ENCODE data around the gene CAMK2B. TPM values are rescaled to one million over a fixed set of nuclear protein-coding genes. Genes with fewer than 3 reads are reported as not detected.

CAMK2B gene
- 0.15 to 0.28 TPM (median 0.20 TPM) in 5 replicates for total RNA-seq (2022; extraction: Qiagen RNA extraction; ENCODE audit: low read depth)

DNA sequence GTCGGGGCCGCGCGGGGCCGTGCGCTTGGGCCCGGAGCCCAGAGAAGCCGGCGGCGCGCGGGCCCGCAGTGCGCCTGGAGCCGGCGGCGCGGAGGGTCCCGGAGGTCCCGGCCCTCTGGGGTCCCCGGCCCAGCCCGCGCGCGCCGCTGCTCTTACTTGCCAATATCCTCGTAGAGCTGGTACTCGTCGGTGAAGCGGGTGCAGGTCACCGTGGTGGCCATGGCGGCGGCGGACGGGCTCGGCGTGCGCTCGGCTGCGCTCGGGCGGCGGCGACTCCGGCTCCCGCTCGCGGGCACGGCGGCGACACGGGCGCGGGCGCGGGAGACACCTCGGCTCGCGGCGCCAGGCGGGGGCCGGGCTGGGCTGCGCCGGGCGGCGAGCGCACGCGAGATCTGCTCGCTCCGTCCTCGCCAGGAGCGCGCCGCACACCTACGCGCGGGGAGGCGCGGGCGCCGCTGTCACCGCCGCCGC, at the start of gene CAMK2B:
Gene CAMK2B (minus strand): TSS at position 394 of the 471 bp plus-strand sequence. CDS start 173 bp downstream, at position 221.

DNA sequence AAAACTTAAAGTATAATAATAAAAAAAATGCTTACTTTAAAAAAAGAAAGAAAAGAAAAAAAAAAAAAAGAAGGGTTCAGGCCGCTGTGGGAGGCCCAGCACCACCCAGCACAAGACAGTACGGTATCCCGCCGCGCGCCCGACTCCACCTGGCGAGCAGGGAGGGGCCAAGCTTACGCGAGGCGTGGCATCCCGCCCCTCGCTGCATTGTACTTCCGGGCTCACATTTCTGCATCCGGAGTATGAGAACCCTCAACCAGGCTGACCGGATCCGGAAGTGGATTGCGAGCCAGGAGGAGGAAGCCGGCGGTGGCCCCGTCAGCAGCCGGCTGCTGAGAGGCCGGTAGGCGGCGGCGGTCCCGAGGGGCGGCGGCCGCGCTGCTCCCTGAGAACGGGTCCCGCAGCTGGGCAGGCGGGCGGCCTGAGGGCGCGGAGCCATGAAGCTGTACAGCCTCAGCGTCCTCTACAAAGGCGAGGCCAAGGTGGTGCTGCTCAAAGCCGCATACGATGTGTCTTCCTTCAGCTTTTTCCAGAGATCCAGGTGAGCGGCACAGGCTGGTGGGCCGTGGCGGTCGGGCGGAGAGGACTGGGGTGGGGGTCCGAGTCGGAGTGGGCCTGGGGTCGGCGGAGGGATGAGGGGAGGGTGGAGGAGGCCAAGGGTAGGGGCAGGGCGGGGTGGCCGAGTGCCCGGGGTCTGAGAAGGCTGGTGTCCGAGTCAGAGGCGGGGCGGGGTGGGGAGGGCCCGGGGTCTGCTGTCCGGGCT, 124.5 kb downstream of the CAMK2B start, which contains the start of gene YKT6:
Gene YKT6 (plus strand): TSS at position 280 of the 763 bp plus-strand sequence. CDS start 158 bp downstream, at position 438.

DNA sequence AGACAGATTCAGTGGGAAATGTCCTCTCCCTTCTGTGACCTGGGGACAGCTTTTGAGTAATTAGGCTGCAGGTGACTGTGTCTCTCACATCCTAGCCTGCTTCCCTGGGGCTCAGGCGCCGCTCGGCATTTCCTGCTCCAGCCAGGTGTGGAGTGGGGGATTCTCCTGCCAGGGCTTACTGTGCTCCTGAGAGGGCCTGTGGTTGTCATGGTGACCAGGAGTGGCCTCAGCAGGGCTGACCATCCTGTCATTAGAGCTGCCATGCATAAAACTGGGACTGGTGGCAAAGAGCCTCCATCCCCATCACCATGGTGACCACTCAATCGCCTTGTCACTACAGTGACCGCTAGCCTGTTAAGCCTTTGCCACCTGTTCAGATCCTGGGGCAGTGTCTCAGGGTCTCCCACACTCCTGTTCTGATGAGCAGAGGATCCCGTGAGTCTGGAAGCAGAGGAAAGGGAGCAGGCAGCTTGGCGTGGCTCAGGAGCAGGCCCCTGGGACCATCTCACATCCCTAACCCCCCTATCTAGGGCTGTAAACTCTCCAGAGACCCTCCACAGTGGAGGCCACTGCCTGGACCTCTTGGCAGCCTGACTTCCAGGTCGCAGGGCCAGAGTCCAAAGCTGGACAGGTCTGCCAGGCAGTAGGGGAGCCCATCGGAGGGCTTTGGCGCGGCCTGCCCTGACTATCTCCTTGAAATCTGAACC, 136.0 kb downstream of the CAMK2B start, which contains the start of gene GCK:
Gene GCK (minus strand): TSS at position 154 of the 707 bp plus-strand sequence. CDS start 486 bp downstream, outside the sequence.

Other genes with a start within 250 kb of the CAMK2B start
- 4.7 to 8.5 TPM (median 7.7 TPM) in 5 replicates for gene POLM, start 243.1 kb downstream of the CAMK2B start, total RNA-seq (2022; extraction: Qiagen RNA extraction; ENCODE audit: low read depth)
- gene AEBP1, start 221.2 kb downstream of the CAMK2B start, total RNA-seq (2022; extraction: Qiagen RNA extraction; ENCODE audit: low read depth), result not detected in 5 replicates
- gene POLD2, start 202.0 kb downstream of the CAMK2B start, total RNA-seq (2022; extraction: Qiagen RNA extraction; ENCODE audit: low read depth), result 142 to 177 TPM (median 159 TPM) in 5 replicates
- gene MYL7, start 184.3 kb downstream of the CAMK2B start, total RNA-seq (2022; extraction: Qiagen RNA extraction; ENCODE audit: low read depth), result not detected in 5 replicates
- not detected in 5 replicates for gene GCK, start 136.2 kb downstream of the CAMK2B start, total RNA-seq (2022; extraction: Qiagen RNA extraction; ENCODE audit: low read depth)
- 110 to 128 TPM (median 123 TPM) in 5 replicates for gene YKT6, start 124.6 kb downstream of the CAMK2B start, total RNA-seq (2022; extraction: Qiagen RNA extraction; ENCODE audit: low read depth)
- 46.0 to 60.4 TPM (median 56.1 TPM) in 5 replicates for gene NUDCD3, start 165.1 kb upstream of the CAMK2B start, total RNA-seq (2022; extraction: Qiagen RNA extraction; ENCODE audit: low read depth)
- gene NPC1L1, start 215.7 kb upstream of the CAMK2B start, total RNA-seq (2022; extraction: Qiagen RNA extraction; ENCODE audit: low read depth), result 0.06 to 0.09 TPM (median 0.08 TPM) in 4 of 5 replicates, not detected in the other
- gene DDX56, start 248.3 kb upstream of the CAMK2B start, total RNA-seq (2022; extraction: Qiagen RNA extraction; ENCODE audit: low read depth), result 109 to 136 TPM (median 124 TPM) in 5 replicates

All from A549 treated with DMSO at 1 μM for 4 hours (cell line).